Stromal cell of bone marrow (primary cell): ENCODE data around the gene CDKL5.

Experiments used
- DNase-seq: peaks from one replicate; pipeline ENCODE4 v3.0.0-alpha.2; 2012; ENCODE audit warnings: low read depth

Gene CDKL5

GRCh38 chrX:18701621-18702361, 276.4 kb downstream of the CDKL5 start:
- no peak for DNase-seq

GRCh38 chrX:18702362-18703195, 277.2 kb downstream of the CDKL5 start:
- no peak for DNase-seq
